Astrocyte of the spinal cord (primary cell): ENCODE data around the gene ATP6V0D1.

Experiments
- DNase-seq: peaks from one replicate; pipeline ENCODE4 v3.0.0; 2011; ENCODE audit warnings: low read depth, low spot score
- H3K4me3 ChIP-seq: 2 replicates; pipeline ENCODE4 v1.5.1; 2011; ENCODE audit warnings: low read depth, mild to moderate bottlenecking, low read length, moderate library complexity
- CTCF ChIP-seq: IDR thresholded peaks from 2 replicates; pipeline ENCODE4 v1.5.1; 2012; ENCODE audit warnings: low read depth, mild to moderate bottlenecking, low read length, inconsistent platforms
- in situ Hi-C: cut with HindIII; loops from 2 replicates; pipeline ENCODE4 v1.10.0; 2017; ENCODE audit warnings: low sequenced_read_pairs

Gene ATP6V0D1

GRCh38 chr16:67390816-67391423 lies 90.0 kb downstream of the ATP6V0D1 start:
- H3K4me3 ChIP-seq = no peak overlapping the region
- DNase-seq = no peak
- in situ Hi-C loops = no loop called here
- TF ChIP-seq CTCF = no peak

- DNase-seq = no peak
- H3K4me3 ChIP-seq = no peak overlapping the region
- in situ Hi-C loops = no loop called here
- no peak for TF ChIP-seq CTCF
These were observed 90.8 kb downstream of the ATP6V0D1 start for GRCh38 chr16:67389911-67390815.

GRCh38 chr16:67388591-67388990 lies 92.4 kb downstream of the ATP6V0D1 start:
- no peak for DNase-seq
- no peak for TF ChIP-seq CTCF
- H3K4me3 ChIP-seq = no peak overlapping the region
- in situ Hi-C loops = no loop called here

- TF ChIP-seq CTCF = no peak
- in situ Hi-C loops = no loop called here
- H3K4me3 ChIP-seq = no peak overlapping the region
- no peak for DNase-seq
These were observed 92.8 kb downstream of the ATP6V0D1 start for GRCh38 chr16:67388191-67388590.
